IMR-90 (cell line): Measurements from ENCODE around the gene HLA-DQA1. TPM values are rescaled to one million over a fixed set of nuclear protein-coding genes. Genes with fewer than 3 reads are reported as not detected.

Experiments
- ATAC-seq: fragments of 200-7000 bp; cut with Tn5 transposase; 2 replicates; pipeline ENCODE4 v1.9.1; 2020; ENCODE audit warnings: low read depth, mild to moderate bottlenecking, moderate library complexity
- BruUV-seq: library from RNA; stranded (reverse); fragments of 400-500 nt; replicated peaks from 2 replicates; lab custom pipeline; 2021; lab: Mats Ljungman, UMichigan
- CTCF ChIA-PET: fragments of 300-600 bp; formaldehyde crosslinking; extraction: SDS; loops from one replicate; lab custom pipeline; 2021; ENCODE audit warnings: antibody characterized with exemption; lab: Yijun Ruan, JAX
- POLR2A ChIA-PET: fragments of 300-600 bp; sonication (Branson Sonifier 250); formaldehyde crosslinking; loops from one replicate; lab custom pipeline; 2022; ENCODE audit warnings: antibody characterized with exemption; ENCODE audit not compliant: unreplicated experiment; lab: Charles Lee
- DNase-seq: peaks from one replicate; pipeline ENCODE4 v3.0.0; 2013
- H2AFZ ChIP-seq: replicated peaks from 2 replicates; pipeline ENCODE3; 2013; ENCODE audit warnings: low read length, mild to moderate bottlenecking; ENCODE audit not compliant: poor library complexity
- H2AK5ac ChIP-seq: 2 replicates; pipeline ENCODE4 v1.6.1; 2013; ENCODE audit warnings: low read depth, low read length, inconsistent platforms
- H2AK9ac ChIP-seq: replicated peaks from 2 replicates; pipeline ENCODE3; 2013; ENCODE audit warnings: mild to moderate bottlenecking, low read depth, low read length, moderate library complexity; ENCODE audit not compliant: poor library complexity
- H2BK120ac ChIP-seq: 2 replicates; pipeline ENCODE4 v1.6.1; 2013; ENCODE audit warnings: low read depth, low read length, inconsistent platforms
- H2BK15ac ChIP-seq: 3 replicates; pipeline ENCODE4 v1.6.1; 2013; ENCODE audit warnings: low read depth, low read length, inconsistent platforms
- H2BK20ac ChIP-seq: 2 replicates; pipeline ENCODE4 v1.6.1; 2013; ENCODE audit warnings: low read depth, mild to moderate bottlenecking, inconsistent platforms, low read length, moderate library complexity
- H2BK5ac ChIP-seq: 2 replicates; pipeline ENCODE4 v1.6.1; 2013; ENCODE audit warnings: mild to moderate bottlenecking, low read depth, low read length, inconsistent platforms; ENCODE audit not compliant: poor library complexity, severe bottlenecking
- H3K14ac ChIP-seq: replicated peaks from 2 replicates; pipeline ENCODE4 v1.6.1; 2013; ENCODE audit warnings: low read depth, low read length, inconsistent platforms
- H3K18ac ChIP-seq: 2 replicates; pipeline ENCODE4 v1.6.1; 2013; ENCODE audit warnings: low read depth, low read length, control low read depth
- H3K23ac ChIP-seq: 2 replicates; pipeline ENCODE4 v1.6.1; 2013; ENCODE audit warnings: low read depth, low read length, inconsistent platforms
- H3K27ac ChIP-seq: 2 replicates; pipeline ENCODE4 v1.5.1; 2013; ENCODE audit warnings: mild to moderate bottlenecking, control low read depth, low read length; ENCODE audit not compliant: insufficient read depth
- H3K27me3 ChIP-seq: 2 replicates; pipeline ENCODE4 v1.6.1; 2013; ENCODE audit warnings: low read length; ENCODE audit not compliant: control insufficient read depth, insufficient read depth
- H3K36me3 ChIP-seq: 2 replicates; pipeline ENCODE4 v1.6.1; 2013; ENCODE audit warnings: low read length, mixed read lengths; ENCODE audit not compliant: control insufficient read depth, insufficient read depth
- H3K4ac ChIP-seq: 2 replicates; pipeline ENCODE4 v1.6.1; 2013; ENCODE audit warnings: low read depth, low read length, inconsistent platforms
- H3K4me1 ChIP-seq: 2 replicates; pipeline ENCODE4 v1.6.1; 2013; ENCODE audit warnings: low read length, mixed read lengths; ENCODE audit not compliant: control insufficient read depth, insufficient read depth
- H3K4me2 ChIP-seq: 2 replicates; pipeline ENCODE4 v1.6.1; 2013; ENCODE audit warnings: low read depth, mild to moderate bottlenecking, control low read depth, low read length, moderate library complexity
- H3K4me3 ChIP-seq: 2 replicates; pipeline ENCODE4 v1.5.1; 2013; ENCODE audit warnings: low read depth, mild to moderate bottlenecking, control low read depth, low read length, moderate library complexity; ENCODE audit not compliant: insufficient read depth
- H3K56ac ChIP-seq: 2 replicates; pipeline ENCODE4 v1.6.1; 2013; ENCODE audit warnings: low read length, inconsistent platforms; ENCODE audit not compliant: insufficient read depth; ENCODE audit errors: extremely low read depth
- H3K79me1 ChIP-seq, 2 experiments: 2 replicates each; pipeline ENCODE4 v1.6.1; 2013; ENCODE audit warnings: low read length in 2 of 2, inconsistent platforms in 1 of 2, low read depth in 1 of 2
- H3K9ac ChIP-seq: 2 replicates; pipeline ENCODE4 v1.6.1; 2013; ENCODE audit warnings: low read depth, low read length, control low read depth
- H3K9me1 ChIP-seq: 2 replicates; pipeline ENCODE4 v1.6.1; 2013; ENCODE audit warnings: low read length, inconsistent platforms; ENCODE audit not compliant: insufficient read depth
- H3K9me3 ChIP-seq: 2 replicates; pipeline ENCODE4 v1.6.1; 2013; ENCODE audit warnings: low read length; ENCODE audit not compliant: control insufficient read depth, insufficient read depth
- H4K20me1 ChIP-seq: 2 replicates; pipeline ENCODE4 v1.6.1; 2013; ENCODE audit warnings: low read length, inconsistent platforms; ENCODE audit not compliant: insufficient read depth
- H4K5ac ChIP-seq: 2 replicates; pipeline ENCODE4 v1.6.1; 2013; ENCODE audit warnings: mild to moderate bottlenecking, low read depth, low read length, control low read depth
- H4K8ac ChIP-seq, 2 experiments: 2 replicates each; pipeline ENCODE4 v1.6.1; 2013; ENCODE audit warnings: low read depth in 2 of 2, low read length in 2 of 2, control low read depth in 1 of 2, inconsistent platforms in 1 of 2
- H4K91ac ChIP-seq: 2 replicates; pipeline ENCODE4 v1.6.1; 2013; ENCODE audit warnings: low read depth, low read length, inconsistent platforms; ENCODE audit not compliant: insufficient read depth
- CEBPB ChIP-seq: IDR thresholded peaks from 2 replicates; pipeline ENCODE4 v1.6.1; 2012; ENCODE audit warnings: low read depth, low read length, improper control_type of control experiment
- CHD1 ChIP-seq: IDR thresholded peaks from 2 replicates; pipeline ENCODE4 v1.6.1; 2012; ENCODE audit warnings: low read depth, low read length, improper control_type of control experiment
- FOS ChIP-seq: fragments of 150-350 bp; IDR thresholded peaks from 2 replicates; pipeline ENCODE4 v1.6.1; 2016; ENCODE audit warnings: low read depth, low read length
- MAFK ChIP-seq: IDR thresholded peaks from 2 replicates; pipeline ENCODE4 v1.6.1; 2012; ENCODE audit warnings: low read depth, low read length, improper control_type of control experiment
- NFE2L2 ChIP-seq: fragments of 150-350 bp; IDR thresholded peaks from 2 replicates; pipeline ENCODE4 v1.6.1; 2016; ENCODE audit warnings: low read depth, mild to moderate bottlenecking, low read length
- POLR2A ChIP-seq: IDR thresholded peaks from 2 replicates; pipeline ENCODE4 v1.6.1; 2012; ENCODE audit warnings: mild to moderate bottlenecking, low read depth, low read length
- RAD21 ChIP-seq: IDR thresholded peaks from 2 replicates; pipeline ENCODE4 v1.6.1; 2012; ENCODE audit warnings: low read length, improper control_type of control experiment
- RFX5 ChIP-seq: IDR thresholded peaks from 2 replicates; pipeline ENCODE4 v1.8.0; 2012; ENCODE audit warnings: low read depth, mild to moderate bottlenecking, low read length, moderate library complexity
- SMC3 ChIP-seq: fragments of 150-350 bp; IDR thresholded peaks from 2 replicates; pipeline ENCODE4 v1.6.1; 2016; ENCODE audit warnings: low read depth, mild to moderate bottlenecking, antibody characterized with exemption, low read length, moderate library complexity
- WGBS, 2 experiments: methylation state at CpG; one replicate each; pipeline versions ENCODE4 v1.1.5 to v1.1.7; 2013; ENCODE audit warnings: missing lambda C conversion rate in 2 of 2; ENCODE audit not compliant: insufficient read length in 1 of 2; ENCODE audit errors: extremely low coverage in 2 of 2; 5-methylcytosine and 5-hydroxymethylcytosine counted together
- dilution Hi-C: fragments of 300-500 bp; cut with HindIII; formaldehyde crosslinking; loops from one replicate; pipeline ENCODE4 v1.14.3; 2018; ENCODE audit warnings: low sequenced_read_pairs; ENCODE audit not compliant: unreplicated experiment
- in situ Hi-C: fragments of 300-500 bp; cut with MboI; formaldehyde crosslinking; loops from 3 replicates; pipeline ENCODE4 v1.14.3; 2019; ENCODE audit warnings: low sequenced_read_pairs, inconsistent platforms, mixed read lengths
- intact Hi-C: fragments of 100-400 bp; cut with micrococcal nuclease; formaldehyde crosslinking; loops from 2 replicates; pipeline ENCODE4 v1.10.0; 2022
- polyA plus RNA-seq, 3 experiments: library from polyadenylated mRNA; depleted of rRNA; stranded (reverse); fragments of >200 nt; gene quantifications; 2 replicates each; pipeline ENCODE4 v1.2.3, GENCODE V29; 2012; ENCODE audit warnings: low replicate concordance in 1 of 3
- total RNA-seq: library from RNA; depleted of rRNA; stranded (reverse); fragments of >200 nt; gene quantifications from 2 replicates; pipeline ENCODE4 v1.2.3, GENCODE V29; 2012
- TF ChIP-seq, protein P1 (sequence below): conservative IDR thresholded peaks from 2 replicates; pipeline ENCODE4 v1.5.1; 2012; ENCODE audit warnings: mild to moderate bottlenecking, low read depth, low read length, improper control_type of control experiment
- TF ChIP-seq, protein P2 (sequence below): fragments of 150-350 bp; IDR thresholded peaks from 2 replicates; pipeline ENCODE4 v1.6.1; 2016; ENCODE audit warnings: low read depth, mild to moderate bottlenecking, low read length, moderate library complexity, borderline replicate concordance

The HLA-DQA1 gene
- total and polyA plus RNA-seq, 2 of the 4 experiments (the other 2 are of a cell fraction) = not detected

DNA sequence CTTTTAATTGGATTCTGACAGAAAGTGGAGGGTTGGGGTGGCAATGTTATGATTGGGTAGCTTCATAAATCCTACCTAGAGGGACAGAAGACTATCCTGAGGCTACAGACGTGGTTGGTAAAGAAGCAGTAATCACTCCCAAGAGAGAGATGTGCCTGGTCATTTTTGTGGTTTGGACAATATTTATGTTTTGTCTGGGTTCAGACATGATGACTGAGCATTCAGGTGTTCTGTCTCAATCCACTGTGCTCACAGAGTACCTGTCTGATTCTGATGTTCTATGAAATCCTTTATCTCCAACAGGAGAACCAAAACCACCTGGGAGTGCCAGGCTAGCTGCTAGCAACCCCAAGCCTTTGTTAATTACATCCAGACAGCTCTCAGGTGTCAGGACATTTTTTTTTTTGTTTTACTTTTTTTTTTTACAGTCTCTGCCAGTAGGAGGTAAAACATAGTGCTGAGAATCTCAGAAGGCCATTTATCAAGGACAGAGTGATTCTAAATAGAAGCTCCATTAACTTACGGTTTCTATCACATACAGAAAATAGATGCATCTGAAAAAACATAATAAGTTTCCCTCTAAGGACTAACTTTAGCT is 1.6 kb upstream of the HLA-DQA1 start:
- BruUV-seq = no TSS peak
- dilution Hi-C loops = no loop called here

More for the DNA sequence above, 1.6 kb upstream of the HLA-DQA1 start:
- in situ Hi-C loops (loop anchor here (5.0 kb wide), 1 partner anchor 107 kb away; the partner anchor contains the start of gene HLA-DQA2), intact Hi-C loops (no loop called here)
- Histone ChIP-seq H2BK120ac (no peak overlapping the region), H3K56ac (no peak overlapping the region), H3K27me3 (no peaks in the 10 kb centered on the region), H3K18ac (no peak overlapping the region), H4K91ac (no peak overlapping the region), H3K9ac (no peak overlapping the region), H2BK15ac (no peak overlapping the region), H3K36me3 (no peaks in the 10 kb centered on the region), H3K4me1 (no peaks in the 10 kb centered on the region), H3K4ac (no peak overlapping the region), H3K9me1 (no peaks in the 10 kb centered on the region), H2BK20ac (no peak overlapping the region), H4K8ac (no peak overlapping the region), H4K20me1 (no peaks in the 10 kb centered on the region), H3K23ac (no peak overlapping the region), H3K79me1 (no peaks in the 10 kb centered on the region), H2AK9ac (no peak overlapping the region), H3K27ac (no peak overlapping the region), H2AK5ac (no peak overlapping the region), H3K4me2 (no peak overlapping the region), H3K9me3 (no peaks in the 10 kb centered on the region), H2AFZ (no peak overlapping the region), H3K14ac (no peak overlapping the region), H2BK5ac (no peak overlapping the region), H3K4me3 (no peak overlapping the region), H4K5ac (no peak overlapping the region)
- 33% methylated on average over 1 of the region's 2 CpGs; no CpG with 5 or more reads in 1 of the 2 experiments for WGBS, 2 experiments
- POLR2A ChIA-PET = no interaction called here
- CTCF ChIA-PET = no interaction called here
- DNase-seq (no peak), ATAC-seq (no peak)
- TF ChIP-seq RFX5 = no peak
- no peak for TF ChIP-seq FOS
- no peak for TF ChIP-seq POLR2A
- no peak for TF ChIP-seq CEBPB
- TF ChIP-seq SMC3 = no peak
- TF ChIP-seq, protein P1, sequence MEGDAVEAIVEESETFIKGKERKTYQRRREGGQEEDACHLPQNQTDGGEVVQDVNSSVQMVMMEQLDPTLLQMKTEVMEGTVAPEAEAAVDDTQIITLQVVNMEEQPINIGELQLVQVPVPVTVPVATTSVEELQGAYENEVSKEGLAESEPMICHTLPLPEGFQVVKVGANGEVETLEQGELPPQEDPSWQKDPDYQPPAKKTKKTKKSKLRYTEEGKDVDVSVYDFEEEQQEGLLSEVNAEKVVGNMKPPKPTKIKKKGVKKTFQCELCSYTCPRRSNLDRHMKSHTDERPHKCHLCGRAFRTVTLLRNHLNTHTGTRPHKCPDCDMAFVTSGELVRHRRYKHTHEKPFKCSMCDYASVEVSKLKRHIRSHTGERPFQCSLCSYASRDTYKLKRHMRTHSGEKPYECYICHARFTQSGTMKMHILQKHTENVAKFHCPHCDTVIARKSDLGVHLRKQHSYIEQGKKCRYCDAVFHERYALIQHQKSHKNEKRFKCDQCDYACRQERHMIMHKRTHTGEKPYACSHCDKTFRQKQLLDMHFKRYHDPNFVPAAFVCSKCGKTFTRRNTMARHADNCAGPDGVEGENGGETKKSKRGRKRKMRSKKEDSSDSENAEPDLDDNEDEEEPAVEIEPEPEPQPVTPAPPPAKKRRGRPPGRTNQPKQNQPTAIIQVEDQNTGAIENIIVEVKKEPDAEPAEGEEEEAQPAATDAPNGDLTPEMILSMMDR = no peak
- no peak for TF ChIP-seq NFE2L2
- TF ChIP-seq CHD1 = no peak
- TF ChIP-seq RAD21 = no peak
- TF ChIP-seq, protein P2, sequence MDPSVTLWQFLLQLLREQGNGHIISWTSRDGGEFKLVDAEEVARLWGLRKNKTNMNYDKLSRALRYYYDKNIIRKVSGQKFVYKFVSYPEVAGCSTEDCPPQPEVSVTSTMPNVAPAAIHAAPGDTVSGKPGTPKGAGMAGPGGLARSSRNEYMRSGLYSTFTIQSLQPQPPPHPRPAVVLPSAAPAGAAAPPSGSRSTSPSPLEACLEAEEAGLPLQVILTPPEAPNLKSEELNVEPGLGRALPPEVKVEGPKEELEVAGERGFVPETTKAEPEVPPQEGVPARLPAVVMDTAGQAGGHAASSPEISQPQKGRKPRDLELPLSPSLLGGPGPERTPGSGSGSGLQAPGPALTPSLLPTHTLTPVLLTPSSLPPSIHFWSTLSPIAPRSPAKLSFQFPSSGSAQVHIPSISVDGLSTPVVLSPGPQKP = no peak
- TF ChIP-seq MAFK = no peak
